NCI-H526 (cell line): ENCODE data around the gene SLC37A4.
"Not testable (repeated sequence)": the region's sequence is repeated elsewhere in the genome, so short reads cannot be mapped to it uniquely, and the experiment has no call there.

Experiments used
- DNase-seq, 2 experiments: peaks; one replicate each; lab custom pipeline; 2025; lab: John Stamatoyannopoulos, UW

The SLC37A4 gene

DNA sequence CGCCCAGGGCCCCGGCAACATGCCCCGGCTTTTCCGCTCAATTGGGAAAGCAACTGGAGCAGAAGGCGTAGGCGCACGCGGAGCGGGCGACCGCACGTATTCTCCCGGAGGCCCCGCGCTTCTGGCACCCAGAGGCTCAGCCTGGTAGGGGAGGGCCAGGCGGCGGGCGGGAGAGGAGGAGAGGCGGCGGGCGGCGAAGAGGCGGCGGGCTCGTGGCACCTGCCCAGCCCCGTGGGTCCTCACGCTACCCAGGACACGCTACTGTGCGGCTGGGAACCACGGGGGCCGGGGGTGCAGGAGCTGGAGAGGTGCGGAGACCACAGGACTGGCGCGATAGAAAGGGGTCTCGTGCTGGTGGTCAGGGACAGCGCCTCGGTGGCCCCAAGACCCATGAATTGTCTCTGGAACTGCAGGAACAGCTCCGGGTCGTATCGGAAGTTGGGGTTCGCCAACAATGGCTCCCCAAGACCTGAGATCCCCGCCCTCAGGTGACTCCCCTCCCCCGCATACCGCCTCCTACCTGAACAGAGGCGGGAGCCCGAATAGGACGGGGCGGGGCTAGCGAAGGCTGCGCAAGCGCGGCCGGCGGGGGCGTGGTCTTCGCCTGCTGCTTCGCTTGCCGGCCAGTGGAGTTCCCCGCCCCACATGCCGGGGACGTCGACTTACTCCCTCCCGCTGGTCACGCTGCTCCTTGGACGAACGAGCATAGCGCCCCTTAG, at the start of gene SLC37A4:
TSS of gene SLC37A4 (minus strand) at position 549 of the 719 bp plus-strand sequence.
- DNase-seq, result peak; percentile 99 to 100

DNA sequence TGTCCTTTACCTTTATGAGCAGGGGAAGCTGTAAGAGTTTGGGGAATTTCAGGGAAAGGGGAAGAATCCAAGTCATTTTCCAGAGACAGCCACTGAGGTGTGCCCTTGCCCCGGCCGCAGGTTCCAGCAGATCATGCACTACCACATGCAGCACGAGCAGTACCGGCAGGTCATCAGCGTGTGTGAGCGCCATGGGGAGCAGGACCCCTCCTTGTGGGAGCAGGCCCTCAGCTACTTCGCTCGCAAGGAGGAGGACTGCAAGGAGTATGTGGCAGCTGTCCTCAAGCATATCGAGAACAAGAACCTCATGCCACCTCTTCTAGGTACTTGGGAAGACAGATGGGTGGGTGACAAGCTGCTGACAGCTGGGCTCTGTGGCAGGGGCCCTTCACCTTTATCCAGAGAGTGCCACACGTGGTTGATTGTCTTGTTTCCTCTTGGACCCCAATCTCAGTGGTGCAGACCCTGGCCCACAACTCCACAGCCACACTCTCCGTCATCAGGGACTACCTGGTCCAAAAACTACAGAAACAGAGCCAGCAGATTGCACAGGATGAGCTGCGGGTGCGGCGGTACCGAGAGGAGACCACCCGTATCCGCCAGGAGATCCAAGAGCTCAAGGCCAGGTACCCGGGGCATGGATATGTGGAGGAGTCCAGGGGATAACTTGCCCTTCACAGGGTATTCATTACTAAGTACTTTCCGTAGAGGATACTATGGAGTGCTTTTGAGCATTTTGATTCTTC, 48.2 kb upstream of the SLC37A4 start:
- no peak for DNase-seq

DNA sequence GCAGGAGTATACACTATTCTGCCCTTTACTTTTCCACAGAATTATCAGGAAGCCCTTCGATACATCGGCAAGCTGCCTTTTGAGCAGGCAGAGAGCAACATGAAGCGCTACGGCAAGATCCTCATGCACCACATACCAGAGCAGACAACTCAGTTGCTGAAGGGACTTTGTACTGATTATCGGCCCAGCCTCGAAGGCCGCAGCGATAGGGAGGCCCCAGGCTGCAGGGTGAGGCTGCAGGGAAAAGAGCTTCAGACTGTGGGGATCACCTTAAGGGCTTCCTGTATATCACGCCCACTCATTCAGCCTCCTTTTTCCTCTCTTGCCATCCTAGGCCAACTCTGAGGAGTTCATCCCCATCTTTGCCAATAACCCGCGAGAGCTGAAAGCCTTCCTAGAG, 47.2 kb upstream of the SLC37A4 start:
- DNase-seq, result no peak

DNA sequence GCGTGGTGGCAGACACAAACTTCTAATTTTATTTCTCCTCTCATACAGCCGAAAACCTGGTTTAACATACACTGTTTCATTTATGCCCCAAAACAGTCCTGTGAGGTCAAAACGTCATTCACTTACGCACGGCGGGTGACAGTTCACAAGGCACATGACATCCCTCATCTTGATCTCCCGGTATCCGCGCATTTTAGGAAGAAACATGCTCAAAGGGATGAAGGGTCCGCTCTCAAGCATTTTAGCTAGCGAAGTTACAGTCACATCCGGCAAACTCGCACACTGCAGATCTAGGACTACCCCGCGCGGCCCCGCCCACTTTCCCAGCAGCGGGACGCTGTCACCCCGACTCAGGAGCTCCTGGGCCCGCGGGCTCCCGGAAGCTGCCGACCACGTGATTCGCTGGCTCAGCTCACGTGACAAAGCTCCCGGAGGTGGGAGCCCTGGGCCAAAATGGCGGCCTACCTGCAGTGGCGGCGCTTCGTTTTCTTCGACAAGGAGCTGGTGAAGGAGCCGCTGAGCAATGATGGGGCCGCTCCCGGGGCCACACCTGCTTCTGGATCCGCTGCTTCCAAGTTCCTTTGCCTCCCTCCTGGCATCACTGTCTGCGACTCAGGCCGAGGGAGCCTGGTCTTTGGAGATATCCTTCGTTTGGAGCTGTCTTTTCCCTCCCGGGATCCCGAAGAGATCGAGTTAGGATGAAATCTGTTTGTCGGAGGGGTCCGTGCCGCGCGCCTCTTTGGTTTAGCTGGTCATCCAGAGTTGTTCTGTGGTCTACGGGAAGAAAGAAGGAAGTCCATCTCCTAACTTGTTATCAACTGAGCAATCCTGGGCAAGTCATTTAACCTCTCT, 36.9 kb upstream of the SLC37A4 start, which contains the start of gene VPS11:
TSS of gene VPS11 (plus strand) at position 448 of the 852 bp plus-strand sequence. CDS start at position 454, 6 bp downstream.
- DNase-seq, result peak; percentile 98 to 100

DNA sequence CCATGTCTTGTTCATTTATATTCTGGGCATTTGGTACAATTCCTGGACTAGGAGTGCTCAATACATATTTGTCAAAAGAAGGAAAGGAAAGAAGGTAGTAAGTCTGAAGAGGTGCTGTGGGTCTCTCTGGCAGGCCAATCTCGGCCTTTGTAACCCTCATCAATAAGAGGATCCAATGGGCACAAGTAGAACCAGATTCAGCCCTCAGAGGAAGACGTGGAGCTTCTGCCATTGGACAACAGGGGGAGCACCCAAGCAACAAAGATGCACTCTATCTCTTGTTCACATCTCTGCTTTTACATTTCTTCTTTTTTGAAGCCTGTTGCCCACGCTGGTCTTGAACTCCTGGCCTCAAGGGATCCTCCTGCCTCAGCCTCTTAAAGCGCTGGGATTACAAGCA, 34.7 kb upstream of the SLC37A4 start:
- peak; percentile 34 to 74 for DNase-seq

DNA sequence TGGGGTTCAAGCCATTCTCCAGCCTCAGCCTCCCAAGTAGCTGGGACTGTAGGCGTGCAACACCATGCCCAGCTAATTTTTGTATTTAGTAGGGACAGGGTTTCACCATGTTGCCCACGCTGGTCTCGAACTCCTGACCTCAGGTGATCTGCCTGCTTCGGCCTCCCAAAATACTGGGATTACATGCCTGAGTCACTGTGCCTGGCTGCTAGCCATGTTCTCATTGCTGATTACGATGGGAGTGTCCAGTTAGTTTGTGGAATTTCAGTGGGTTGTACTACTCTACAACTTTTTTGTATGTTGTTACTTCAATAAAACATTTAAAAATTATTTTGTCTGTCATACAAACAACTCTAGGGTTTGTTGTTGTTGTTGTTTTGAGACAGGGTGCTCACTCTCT, 32.1 kb upstream of the SLC37A4 start:
- no peak for DNase-seq

DNA sequence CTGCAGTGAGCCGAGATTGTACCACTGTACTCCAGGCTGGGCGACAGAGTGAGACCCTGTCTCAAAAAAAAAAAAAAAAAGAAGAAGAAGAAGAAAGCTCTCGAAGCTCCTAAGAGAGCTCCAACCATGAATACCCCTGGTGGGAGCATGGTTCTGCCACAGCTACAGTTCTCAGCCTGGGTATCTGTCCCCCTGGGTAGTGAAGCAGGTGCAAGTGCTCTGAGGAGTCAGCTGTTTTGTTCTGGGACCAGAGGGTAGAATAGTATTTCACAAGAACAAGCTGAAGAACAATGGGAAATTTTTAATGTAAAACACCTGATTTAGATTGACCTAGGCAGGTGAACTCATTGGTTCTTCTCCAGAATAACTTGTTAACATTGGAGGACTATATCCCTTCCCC, 30.6 kb upstream of the SLC37A4 start:
- no peak for DNase-seq

DNA sequence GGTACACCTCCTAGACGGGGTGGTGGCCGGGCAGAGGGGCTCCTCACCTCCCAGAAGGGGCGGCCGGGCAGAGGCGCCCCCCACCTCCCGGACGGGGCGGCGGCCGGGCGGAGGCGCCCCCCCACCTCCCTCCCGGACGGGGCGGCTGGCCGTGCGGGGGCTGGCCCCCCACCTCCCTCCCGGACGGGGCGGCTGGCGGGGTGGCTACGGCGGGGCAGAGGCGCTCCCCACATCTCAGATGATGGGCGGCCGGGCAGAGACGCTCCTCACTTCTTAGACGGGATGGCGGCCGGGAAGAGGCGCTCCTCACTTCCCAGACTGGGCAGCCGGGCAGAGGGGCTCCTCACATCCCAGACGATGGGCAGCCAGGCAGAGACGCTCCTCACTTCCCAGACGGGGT, 28.5 kb upstream of the SLC37A4 start:
- not testable (repeated sequence) for DNase-seq

DNA sequence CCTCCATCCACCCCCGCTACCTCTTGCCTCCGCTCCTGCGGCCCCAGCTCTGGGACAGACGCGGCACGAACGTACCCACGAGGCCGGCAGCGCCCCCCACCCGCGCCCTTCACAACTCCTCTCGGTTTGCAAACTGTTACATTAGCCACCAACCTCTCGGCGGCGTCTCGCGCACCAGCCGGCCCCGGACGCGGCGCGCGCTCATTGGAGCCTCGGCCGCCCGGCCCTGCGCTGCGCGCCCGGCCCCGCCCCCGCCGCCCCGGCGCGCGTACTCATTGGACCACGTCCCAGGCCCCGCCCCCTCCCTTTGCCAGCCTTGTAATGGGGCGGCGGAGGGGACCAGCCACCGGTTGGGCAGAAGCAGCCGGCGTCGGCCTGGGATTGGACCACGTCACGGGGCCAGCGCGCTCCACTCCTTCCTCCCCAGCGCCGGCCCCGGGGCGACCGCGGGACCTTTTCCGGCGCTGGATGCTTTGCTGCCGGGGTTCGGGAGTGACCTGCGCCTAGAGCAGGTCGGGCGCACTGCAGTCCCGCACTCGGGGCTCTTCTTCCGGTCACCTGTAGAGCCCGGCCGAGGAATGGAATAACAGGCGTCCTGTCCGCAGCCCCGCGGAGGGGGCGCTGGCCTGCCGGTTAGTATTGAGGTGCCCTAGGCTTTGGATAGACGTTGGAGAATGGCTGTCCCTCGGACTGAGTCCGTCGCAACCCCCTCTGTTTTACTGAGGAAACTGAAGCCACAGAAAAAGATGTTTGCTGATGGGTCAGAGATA, 26.5 kb upstream of the SLC37A4 start, which contains the start of gene HYOU1:
TSS of gene HYOU1 (minus strand) at position 206 of the 770 bp plus-strand sequence. CDS start 1,045 bp downstream, outside the sequence.
- DNase-seq, result peak; percentile 98 to 100

DNA sequence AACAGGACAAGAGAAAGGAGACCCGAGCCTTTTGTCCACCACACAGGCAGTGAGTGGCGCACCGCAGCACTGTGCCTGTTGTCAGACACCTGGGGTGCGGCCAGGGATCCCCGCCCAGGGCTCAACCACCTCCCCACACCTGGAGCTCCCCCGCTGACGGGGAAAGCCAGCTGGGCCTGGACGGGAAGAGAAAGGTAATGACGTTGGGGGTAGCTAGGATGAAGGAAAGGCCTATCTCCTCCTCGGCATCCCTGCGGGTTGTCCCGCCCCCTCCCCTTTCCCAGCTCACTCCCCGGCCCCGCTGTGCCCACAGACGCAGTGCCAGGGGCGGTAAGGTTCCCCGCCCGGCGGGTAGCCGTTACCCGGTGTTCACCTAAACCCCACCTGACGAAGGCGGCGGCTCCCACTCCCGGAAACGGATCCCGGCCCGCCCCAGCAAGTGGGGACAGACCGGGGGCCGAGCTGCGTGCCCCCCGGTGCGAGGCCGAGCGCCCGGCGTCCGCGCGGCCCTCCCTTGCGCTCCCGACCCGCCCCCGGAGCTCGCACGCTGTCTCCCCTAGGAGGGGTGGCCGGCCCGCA, 25.8 kb upstream of the SLC37A4 start:
- DNase-seq, result peak; percentile 55 to 84

DNA sequence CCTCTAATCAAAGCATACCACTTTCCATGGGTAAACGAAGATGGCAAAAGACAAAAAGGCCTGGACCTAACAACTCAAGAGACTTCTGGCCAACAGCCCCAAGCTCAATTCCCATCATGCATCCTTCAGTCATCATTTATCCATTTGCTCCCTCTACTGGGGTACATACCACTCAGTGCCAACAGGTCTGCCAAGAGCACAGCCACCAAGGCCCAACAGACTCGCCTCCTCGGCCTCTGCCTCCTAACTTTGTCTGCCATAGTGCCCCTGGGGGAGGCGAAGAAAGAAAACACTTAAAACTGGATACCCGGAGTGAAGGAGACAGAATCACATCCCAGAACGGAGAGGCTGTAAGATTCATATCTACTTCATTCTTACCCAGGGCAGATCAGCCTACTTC, 25.2 kb upstream of the SLC37A4 start:
- DNase-seq, result peak; percentile 10 to 61

DNA sequence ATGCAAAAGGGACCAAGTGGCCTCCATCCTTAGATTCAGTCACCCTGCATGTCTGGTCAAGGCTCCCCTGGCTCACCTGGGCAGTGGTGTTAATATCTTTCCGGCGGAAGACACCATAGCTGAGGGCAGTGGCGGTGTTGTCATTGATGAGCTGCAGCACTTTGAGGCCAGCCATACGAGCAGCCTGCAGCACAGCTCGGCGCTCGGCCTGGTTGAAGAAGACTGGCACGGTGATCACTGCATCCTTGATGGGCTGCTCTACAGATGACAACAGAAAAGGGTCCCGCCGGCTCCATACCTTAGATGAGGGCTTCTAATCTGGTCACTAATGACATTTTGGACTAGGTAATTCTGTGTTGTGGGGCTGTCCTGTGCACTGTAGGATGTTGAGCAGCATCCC, 23.7 kb upstream of the SLC37A4 start:
- no peak for DNase-seq

DNA sequence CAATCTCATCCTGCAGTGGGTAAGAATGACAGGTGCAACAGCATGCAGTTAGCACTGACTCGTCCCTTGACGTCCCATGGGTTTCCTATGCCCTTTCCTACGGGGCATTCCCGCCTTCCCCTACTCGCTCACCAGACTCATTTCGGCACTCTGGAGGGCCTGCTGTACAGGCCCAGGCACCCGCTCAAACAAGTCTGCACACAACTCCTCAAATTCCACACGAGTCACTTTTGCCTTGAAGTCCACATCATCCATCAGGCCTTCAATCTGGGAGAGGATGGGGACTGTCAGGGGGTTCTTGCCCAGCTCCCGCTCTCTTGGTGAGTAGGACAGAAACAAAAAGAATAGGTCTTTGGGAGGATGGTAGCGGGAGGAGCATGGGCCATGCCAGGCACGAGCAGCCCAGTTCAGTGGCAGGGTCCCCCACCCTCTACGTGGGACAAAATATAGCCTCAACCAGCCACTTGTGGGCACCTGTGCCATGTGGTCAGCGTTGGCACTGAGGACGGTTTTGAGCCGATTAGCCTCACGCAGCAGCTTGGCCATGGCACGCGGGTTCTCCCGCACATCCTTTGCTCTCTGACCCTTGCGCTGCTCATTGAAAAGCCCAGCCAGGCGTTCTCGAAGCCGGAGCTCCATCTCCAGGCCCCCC, 21.6 kb upstream of the SLC37A4 start:
- DNase-seq, result no peak

DNA sequence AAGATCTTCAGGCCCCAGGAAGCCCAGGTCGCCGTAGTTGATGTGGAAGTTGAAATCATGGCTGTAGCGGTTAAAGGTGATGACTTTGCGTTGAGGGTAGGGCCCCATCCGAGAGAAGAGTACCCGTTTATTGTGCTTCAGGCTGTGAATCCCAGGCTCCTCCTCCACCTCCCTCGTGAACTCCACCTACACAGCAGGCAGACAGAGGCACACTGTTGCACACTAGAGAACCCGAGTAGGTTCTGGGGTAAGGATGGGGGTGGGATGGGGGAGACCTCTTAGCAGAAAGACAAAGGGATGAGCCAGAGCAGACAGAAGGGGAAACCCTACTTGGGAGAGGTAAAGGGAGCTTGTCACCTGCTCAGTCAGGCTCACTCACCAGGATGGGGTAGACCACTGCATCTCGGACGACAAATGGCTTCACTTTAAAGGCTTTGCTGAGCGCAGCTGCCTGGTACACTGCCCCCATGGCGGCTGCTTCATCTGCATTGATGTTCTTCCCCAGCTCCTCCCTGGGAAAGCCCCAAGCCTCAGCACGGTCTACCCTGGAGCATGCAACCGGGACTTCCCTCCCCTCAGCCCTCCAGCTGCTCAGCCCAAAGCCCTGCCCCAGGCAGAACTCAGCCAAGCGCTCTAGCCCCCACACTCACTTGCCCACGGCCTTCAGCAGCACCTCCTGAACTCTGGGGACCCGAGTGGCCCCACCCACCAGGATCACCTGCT, 20.9 kb upstream of the SLC37A4 start:
- DNase-seq, result no peak

DNA sequence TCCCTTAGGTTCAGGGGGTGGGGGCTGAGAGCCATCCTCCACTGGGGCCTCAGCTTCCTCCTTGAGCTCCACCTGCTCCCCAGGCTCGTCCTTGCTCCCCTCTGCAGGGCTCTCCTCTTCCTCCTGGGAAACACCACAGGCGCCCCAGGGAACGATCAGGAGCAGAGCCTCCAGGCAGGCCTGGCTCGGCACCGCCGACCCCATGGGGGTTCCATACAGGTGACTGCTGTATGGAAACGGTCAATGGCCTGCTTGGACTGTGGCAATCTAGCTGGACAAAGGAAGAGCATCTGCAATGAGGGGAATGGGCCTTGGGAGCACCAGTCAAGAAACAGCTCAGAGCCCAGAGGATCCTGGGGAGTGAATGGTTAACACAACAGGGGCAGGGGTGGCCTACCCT, 18.4 kb upstream of the SLC37A4 start:
- no peak for DNase-seq

DNA sequence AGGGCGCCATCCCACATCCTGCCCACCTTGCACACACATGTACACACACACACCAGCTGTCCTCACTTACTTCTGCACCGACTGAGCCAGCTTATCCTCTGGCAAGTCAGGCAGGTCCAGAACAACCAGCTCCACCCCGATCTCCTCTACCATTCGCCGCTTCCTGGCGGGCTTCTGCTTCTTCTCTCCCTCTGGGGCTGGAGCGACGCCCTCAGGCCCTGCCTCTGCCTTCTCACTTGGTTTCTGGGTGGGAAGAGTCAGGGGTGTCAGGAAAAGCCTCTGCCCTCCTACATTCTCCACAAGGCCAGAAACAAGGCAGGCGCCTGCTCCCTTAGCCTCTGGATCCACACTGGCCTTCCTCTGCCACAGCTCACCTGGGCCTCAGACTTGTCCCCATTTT, 18.0 kb upstream of the SLC37A4 start:
- no peak for DNase-seq

DNA sequence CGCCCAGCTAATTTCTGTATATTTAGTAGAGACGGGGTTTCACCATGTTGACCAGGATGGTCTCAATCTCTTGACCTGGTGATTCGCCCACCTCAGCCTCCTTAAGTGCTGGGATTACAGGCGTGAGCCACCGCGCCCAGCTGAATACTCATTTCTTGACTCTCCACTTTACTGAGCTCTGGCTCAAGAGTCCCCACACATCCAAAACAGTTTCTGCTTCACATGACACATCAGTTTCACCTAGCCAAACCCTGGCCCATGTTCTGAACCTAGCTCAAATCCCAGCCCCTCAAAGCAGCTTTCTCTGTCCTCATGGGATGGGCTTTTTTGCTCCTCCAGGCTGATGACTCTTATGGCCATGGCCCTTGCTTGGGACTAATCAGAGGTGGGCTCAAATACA, 16.5 kb upstream of the SLC37A4 start:
- no peak for DNase-seq

DNA sequence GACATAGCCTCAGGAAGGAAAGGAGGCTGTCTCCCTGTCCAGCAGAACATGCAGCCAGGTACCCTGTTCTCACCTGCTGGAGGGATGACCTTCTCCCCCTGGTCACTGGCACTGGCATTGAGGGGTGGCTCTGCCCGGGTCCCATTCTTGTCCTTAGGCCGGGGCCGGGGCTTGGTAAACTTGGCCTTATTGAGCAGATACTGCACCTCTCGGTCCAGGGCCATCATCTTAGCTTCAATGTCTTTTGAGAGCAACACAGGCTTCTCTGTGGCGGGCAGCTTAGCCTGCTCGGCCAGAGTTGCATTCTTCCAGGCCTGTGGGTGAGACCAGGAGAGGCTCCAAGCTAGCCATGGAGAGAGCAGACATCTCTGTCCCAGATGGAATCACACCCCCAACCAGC, 15.8 kb upstream of the SLC37A4 start:
- no peak for DNase-seq

DNA sequence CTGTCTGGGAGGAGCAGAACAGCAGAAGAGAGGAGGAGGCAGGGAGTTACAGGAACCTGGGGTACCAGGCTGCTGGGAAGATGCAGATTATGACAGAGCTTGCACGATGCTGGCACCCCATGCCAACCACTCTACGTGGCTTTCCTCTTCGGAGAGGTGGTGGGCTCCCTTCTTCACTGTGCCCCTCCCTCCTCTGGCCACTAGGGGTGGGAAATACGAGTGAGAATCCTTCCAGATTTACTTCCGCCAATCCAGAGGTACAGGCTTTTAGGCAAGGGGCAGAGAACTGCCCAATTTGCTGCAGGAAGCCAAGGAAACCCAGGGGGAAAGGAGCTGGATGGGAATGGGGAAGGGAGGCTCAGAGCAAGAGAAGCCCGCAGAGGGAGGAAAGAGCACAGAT, 14.0 kb upstream of the SLC37A4 start:
- peak in 1 of 2 experiments; percentile 20 for DNase-seq

DNA sequence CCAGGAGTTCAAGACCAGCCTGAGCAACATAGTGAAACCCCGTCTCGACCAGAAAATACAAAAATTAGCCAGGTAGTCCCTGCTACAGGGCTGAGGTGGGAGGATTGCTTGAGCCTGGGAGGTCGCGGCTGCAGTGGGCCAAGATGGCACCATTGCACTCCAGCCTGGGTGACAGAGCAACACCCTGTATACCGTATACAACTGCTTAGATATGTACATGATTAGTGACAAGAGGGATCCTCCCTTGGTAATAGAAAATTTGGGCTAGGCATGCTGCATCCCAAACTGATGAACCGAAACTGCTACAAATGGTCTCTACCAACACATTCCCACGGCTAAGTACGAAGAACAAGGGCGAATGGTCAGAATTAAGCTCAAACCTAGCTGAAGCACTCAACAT, 12.2 kb upstream of the SLC37A4 start:
- no peak for DNase-seq
